SK-N-SH (cell line): ENCODE measurements around the gene SH3D19.

Experiments
- POLR2AphosphoS5 ChIP-seq: IDR thresholded peaks from 2 replicates; pipeline ENCODE4 v1.6.1; 2012; ENCODE audit warnings: low read depth, low read length
- RAD21 ChIP-seq: IDR thresholded peaks from 2 replicates; pipeline ENCODE4 v1.6.1; 2012; ENCODE audit warnings: mild to moderate bottlenecking, low read length

- TF ChIP-seq POLR2AphosphoS5: no peak
- TF ChIP-seq RAD21: no peak
Measured at GRCh38 chr4:151356510-151356909, 31.1 kb upstream of the SH3D19 start.
